ENCODE data around the gene HGD.
"Not testable (repeated sequence)": the region's sequence is repeated elsewhere in the genome, so short reads cannot be mapped to it uniquely, and the experiment has no call there.

Gene HGD

DNA sequence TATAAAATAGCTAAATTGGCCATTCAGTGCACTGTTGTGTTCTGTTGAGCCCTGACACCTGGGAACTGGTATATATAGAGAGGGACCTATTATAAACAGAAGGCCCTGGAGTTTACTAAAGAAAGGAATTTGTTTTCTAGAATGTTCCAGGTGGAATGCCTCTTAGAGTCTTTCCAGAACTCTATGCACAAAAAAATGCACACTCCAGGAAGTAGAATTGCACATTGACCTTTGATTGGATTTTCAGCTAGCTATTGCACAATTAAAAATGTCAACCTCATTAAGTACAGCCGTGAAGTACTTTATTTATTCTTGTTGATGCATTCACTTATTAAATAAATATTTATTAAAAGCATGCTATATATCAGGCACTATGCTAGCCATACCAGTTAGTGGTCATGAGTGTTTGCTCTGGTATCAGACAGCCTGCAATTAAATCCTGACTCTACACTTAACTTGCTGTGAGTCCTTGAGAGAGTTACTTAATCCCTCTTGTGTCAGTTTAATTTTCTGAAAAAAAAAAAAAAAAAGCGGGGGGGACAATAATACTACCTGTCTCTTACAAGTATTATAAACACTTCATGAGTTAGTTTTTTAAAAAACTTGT, 45.1 kb downstream of the HGD start:
- no peak for DNase-seq

DNA sequence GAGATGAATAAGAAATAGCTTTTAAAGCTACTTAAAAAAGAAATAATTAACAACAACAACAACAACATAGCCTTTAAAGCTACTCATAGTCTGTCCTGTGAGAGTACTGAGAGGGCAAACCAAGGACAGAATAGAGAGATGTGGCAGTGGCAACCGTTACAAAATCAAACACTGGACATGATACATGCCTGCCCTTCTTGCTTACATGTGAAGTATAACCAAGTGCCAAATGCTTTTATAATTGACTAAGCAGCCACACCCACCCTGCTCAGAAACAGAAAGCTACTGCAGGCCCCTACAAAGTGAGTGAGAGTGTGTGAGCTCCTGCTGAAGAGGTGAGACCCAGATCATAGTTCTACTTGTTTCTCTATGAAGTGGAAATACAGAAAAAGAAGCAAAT, 47.5 kb downstream of the HGD start:
- DNase-seq, result no peak

DNA sequence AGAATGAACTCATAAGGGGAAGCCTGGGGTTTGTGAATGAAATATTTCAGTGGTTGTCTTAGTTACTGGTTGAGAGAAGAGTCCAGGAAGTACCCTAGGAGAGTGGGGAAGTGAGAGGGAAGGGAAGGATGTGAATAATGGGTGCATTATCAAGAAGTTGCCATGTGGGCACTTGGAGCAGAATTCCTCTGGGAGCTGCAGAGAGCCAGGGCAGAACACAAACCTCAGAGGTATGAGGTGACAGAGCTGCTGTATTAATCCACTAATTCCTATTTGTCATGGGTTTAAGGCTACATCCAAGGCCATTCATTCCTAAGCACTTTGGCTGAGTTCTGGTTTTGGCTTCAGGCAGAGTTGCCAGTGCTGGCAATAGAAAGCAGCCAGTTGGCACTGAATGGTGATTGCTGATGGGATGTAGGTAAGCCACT, 56.9 kb downstream of the HGD start:
- no peak for DNase-seq

DNA sequence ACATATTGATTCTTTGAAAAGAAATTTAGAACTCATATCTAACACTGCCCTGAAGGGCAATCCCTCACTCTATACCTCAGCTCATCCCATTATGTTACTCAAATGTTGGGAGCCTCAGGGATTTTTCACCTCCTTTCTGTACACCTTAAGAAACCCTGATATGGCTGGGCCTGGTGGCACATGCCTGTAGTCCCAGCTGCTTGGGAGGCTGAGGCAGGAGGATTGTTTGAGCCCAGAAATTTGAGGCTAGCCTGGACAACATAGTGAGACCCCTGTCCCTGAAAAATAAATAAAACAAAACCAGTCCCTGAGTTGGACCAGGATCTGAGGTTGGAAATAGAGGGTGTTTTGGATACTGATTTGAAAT, 58.3 kb downstream of the HGD start:
- DNase-seq, result no peak

DNA sequence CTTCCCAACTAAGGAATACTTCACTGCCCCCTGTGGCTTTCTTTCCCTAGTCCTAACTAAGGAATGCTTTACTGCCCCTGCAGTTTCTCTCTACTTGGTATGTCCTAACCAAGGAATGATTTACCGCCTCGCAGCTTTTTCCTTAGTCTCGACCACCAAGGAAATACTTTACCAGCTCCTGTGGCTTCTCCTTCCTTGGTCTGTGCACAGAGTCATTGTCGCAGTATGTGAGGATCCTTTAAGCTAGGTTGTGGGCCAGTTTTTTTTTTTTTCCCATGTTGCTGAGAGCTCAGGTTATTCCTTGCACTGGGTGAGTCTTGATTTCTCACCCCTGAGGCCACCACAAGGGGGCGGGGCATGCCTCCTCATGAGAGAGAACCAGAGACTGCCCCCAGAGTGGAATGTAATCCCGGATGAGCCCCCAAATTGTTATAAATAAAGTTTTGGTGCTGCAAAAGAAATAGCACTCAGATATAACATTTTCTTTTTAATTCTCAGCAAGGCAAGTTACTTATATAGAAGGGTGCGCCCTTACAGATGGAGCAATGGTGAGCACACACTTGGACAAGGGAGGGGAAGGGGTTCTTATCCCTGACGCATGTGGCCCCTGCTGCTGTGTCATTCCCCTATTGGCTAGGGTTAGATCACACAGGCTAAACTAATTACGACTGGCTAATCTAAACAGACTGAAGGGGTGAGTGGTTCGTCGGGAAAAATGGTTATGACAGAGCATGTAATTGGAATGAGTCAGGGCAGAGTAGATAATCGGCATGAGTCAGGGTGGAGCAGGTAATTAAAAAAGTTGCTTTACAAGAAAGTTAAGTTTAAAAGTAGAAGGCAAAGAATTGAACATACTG, 58.9 kb downstream of the HGD start:
- peak; percentile 84 for DNase-seq

DNA sequence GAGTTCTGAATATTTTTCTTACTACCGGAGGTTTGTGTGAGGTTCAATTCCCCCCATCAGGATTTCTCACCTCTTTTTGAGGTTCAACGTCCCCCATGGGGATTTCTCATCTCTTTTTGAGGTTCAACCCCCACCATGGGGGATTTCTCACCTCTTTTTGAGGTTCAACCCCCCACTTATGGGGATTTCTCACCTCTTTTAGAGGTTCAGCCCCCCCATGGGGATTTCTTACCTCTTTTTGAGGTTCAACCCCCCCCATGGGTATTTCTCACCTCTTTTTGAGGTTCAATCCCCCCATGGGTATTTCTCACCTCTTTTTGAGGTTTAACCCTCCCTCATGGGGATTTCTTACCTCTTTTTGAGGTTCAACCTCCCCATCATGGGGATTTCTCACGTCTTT, 59.6 kb downstream of the HGD start:
- no peak for DNase-seq

DNA sequence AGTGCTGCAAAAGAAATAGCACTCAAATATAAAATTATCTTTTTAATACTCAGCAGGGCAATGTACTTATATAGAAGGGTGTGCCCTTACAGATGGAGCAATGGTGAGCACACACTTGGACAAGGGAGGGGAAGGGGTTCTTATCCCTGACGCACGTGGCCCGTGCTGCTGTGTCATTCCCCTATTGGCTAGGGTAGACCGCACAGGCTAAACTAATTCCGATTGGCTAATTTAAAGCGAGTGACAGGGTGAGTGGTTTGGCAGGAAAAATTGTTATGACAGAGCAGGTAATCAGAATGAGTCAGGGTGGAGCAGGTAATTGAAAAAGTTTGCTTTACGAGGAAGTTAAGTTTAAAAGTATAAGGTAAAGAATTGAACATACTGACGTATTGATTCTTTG, 65.3 kb downstream of the HGD start:
- not testable (repeated sequence) for DNase-seq

DNA sequence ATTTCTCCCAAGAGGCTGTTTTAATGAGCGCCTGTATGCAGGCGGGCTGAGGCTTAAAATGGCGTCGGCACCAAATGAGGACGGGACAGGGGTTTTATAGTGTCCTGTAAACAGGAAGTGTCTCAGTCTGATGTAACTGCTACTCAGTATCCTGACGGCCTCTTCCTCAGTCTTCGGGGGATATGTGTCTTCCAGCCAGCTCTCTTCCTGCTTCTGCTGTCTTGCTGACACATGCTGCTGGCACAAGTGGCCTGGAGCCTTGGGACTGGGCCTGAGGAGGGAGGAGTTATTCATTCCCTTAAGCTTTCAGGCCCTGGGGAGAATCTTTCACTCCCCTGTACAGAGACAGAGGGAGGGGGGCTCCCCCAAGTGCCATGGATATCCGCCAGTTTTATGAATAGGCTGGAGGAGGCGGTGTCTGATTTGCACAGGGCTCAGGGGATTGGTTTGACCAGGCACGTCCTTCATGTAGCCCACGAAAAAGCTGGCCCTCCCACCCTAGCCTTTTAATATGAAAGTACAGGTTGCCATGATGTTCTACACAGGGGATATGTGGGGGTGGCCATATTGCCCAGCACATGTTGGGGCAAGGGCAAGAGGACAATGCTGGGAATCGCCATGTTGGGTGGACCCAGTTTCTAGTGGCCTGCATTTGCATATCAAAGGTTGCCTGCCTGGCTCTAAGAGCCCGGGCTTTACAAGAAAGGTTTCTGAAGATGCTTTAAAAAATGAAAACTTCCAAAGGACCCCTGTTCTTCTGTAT, 66.0 kb downstream of the HGD start:
- DNase-seq, result peak; percentile 92

DNA sequence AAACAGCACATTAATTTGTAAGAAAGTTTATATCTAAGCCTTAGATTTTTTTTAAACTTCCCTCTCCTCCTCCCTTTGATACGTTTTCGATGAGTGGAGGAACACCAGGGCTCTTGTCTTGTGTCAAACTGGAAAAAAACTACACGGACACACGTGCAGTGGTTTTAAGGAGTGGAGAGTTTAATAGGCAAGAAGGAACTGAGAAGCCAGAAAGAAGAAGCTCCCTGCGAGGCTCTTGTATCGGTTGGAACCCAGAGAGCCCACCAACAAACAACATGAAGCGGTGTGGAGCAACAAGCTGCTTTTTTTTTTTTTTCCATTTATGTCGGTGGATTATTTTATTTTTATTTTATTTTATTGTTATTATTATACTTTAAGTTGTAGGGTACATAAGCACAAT, 67.3 kb downstream of the HGD start:
- DNase-seq, result no peak

DNA sequence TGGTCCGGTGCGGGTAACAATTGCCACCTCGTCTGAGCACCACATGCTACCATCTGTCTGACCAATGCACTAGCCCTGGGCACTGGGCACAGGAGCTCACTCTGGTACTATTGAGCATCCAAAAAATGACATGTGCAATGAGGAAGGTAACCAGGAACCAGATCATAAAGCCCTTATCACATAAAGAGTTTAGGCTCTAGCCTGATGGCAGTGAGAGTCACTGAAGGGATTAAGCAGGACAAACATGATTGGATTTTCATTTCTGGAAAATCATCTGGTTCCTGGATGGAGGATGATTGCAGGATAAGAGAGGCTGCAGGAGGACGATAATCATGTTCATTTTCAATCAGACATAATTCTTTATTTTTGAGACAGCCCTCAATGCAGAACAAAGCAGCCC, 73.5 kb downstream of the HGD start:
- DNase-seq, result no peak

DNA sequence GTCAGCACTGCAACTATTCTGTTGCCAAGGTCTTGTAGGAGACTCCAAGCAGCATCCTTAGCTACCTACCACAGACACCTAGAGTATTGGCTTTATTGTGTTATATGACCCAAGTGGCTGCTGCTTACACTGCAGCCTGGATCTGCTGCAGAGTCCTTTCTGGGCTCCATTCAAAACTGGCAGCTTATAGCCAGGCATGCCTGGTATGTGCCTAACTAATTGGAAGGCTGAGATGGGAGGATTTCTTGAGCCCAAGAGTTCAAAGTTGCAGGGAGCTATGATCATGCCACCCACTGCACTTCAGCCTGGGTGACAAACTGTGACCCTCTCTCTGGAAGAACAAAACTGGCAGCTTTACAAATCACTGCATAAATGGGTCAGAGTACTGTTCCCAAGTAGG, 77.3 kb downstream of the HGD start:
- DNase-seq, result no peak

DNA sequence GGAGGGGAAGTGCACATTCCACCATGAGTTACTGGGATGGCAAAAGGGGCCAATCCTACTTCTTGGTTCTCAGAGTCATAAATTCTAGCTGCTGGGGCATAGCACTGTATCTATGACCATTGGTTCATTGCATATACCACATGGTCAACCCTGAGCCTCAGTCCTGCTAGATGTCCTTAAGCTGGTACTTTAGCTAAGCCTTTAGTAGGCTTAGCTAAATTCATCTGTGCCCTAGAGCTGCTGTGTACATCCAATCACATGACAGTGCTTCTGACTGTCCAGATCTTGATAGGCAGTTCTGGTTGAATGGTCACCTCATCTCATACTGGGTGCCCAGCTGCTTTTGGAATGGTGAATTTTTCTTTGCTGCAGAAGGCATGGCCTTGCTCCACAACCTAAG, 77.7 kb downstream of the HGD start:
- no peak for DNase-seq

DNA sequence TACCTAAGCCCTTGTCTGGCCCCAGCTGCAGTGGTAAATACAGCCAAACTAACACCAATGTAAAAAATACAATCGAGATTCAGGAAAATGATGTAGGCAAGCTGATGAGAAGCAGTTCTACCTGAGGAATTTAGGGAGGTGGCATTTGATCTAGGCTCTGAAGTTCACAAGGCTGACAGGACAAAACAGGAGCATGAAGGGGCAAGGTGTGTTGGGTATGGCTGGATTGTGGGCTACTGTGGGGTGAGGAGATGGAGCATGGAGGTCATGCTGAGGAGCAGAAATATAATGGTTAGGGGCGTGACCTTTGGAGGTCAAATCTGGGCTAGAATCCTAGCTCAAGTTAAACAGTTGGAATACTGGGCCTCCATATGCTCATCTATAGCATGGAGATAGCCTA, 79.4 kb downstream of the HGD start:
- DNase-seq, result no peak

DNA sequence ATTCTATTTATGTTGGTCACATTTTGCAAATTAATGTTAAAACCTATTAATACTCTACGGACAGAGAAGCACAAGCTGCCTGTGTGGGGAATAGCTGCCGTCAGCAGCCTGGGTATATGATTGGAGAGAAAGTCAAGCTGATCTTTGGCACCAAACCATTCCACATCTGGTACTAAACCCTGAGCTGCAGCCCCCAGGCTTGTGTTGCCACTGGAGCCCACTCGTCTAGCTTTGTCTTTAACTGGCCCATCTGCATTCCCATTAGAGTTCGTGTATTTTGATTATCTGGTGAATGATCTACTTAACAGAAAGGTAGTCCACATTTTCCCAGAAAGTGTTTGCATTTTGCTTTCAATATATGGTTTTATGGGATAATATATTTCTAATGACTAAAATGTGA, 80.5 kb downstream of the HGD start:
- no peak for DNase-seq

DNA sequence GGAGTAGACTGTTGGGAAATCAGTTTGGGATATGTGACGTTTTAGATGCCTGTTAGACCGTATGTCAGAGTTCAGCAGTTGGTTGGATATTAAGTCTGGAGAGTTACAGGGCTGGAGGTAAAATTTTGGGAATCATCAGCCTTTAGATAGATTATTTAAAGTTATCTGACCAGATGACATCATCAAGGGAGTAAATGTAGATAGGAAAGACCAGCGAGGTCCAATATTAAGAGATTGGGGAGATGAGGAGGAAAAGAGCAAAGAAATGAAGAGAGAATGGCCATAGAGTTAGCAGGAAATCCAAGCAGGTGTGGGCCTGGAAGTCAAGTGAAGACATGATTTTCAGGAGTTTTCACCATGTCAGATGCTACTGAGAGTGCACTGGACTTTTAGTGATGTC, 82.8 kb downstream of the HGD start:
- DNase-seq, result no peak

DNA sequence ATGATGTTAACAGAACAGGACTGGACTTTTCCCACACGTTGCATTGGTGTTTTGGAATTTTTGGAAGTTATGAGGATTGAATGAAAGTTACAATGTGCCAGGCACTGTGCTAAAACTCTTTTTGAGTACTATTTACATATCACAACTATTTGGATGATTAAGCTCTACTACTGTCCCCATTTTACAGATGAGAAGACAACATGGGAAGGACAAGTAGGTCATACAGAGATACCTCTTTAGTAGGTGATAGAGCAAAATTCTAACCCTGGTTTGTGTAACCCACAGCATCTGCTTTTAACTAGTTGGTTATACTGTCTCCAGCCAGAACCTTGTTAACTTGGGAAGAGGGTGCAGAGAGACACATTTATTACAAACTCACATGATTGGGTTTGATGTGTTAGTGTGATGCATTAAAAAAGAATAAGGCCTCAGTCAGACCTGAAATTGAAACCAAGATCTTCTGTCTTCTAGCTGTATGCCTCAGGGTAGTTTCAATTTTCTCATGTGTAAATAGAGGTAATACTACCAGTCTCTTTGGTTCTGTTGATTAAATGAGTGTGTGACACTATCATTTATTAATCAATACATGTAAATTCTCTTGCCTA, 84.5 kb downstream of the HGD start:
- DNase-seq, result no peak

DNA sequence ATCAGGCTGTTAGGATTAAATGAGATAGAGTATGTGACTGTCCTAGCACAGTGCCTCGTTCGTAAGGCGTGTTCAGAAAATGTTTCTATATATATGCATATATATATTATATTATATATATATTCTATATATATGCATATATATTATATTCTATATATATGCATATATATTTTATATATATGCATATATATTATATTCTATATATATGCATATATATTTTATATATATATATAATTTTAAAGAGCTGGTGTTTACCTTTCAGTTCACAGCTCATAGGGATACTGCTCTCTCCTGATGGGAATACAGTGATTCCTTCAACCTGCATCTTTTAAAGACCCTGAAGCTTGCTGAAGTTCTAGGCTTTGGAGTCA, 85.2 kb downstream of the HGD start:
- no peak for DNase-seq

DNA sequence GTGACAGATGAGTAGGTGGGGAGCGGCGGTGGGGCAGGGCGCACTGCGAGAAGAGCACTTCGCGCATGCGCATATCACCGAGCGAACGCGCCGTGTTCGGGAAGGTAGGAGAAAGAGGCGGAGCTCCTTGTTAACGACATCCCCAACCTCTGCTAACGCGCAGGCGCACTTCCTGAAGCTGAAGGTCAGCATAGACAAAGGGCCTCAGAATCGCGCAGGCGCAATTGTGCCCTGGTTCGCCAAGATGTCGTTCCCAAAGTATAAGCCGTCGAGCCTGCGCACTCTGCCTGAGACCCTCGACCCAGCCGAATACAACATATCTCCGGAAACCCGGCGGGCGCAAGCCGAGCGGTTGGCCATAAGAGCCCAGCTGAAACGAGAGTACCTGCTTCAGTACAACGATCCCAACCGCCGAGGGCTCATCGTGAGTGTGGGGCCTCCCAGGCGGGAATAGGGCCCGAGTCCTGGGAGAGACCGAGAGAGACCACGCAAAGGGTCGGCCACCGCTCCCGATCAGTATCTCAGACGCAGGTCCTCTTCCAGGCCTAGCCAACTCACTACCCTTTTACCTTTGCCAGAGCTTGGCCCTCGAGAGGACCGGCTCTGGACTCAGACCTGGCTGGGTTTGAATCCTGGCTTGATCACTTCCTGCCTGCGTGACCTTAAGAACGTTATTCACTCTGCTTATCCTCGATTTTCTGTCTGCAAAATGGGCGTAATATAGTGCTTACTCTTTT, 85.8 kb downstream of the HGD start, which contains the start of gene NDUFB4:
Gene NDUFB4 (plus strand): TSS at position 221 of the 737 bp plus-strand sequence. CDS start 24 bp downstream, at position 245.
- DNase-seq, result peak; percentile 94

DNA sequence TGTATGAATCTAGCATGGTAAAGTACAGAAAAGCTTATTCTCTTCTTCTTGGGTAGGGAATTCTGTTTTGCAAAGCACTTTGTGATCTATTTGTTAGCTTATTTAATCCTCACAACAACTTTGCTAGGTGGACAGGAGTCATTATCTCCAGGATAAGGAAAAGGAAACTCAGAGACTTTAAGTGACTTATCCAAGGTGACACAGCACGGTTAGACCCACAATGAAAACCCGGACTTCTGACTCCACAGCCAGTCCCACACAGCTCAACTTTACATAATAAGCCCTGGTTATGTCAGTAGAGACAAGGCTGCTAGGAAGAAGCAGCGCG, 86.3 kb downstream of the HGD start:
- DNase-seq, result no peak

DNA sequence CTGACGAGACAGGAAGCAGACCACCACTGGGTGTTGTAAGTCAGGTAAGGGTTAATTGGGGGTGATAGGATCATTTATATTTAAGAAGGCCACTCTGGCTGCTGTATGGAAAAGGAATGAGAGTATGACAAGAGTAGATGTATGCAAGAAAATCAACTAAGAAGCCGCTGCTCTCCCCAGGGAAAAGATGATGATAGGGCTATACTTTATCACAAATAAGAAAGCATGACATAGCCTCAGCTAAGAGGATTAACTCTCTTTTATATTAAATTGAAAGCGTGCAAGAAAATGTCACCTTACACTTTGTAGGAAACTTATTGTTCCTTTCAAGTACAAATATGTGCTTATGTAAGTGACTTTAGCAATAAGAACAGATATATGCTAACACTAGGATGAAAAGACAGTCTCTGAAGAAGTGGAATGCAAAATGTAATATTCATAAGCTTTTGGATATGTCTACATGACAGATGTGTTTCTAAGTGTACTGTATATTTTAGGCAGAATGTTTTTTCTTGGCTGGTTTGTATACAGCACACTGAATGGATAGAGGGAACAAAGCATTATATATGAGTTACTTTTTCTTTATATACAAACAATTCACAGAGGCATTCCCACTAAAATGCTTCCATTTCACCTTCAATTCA, 94.6 kb downstream of the HGD start:
- DNase-seq, result no peak
